Caco-2 (cell line): ENCODE data around the gene RALGAPA2. TPM values are rescaled to one million over a fixed set of nuclear protein-coding genes. Genes with fewer than 3 reads are reported as not detected.

ENCODE experiments used
- BruUV-seq: library from RNA; stranded (reverse); fragments of 400-500 nt; replicated peaks from 2 replicates; lab custom pipeline; 2021; lab: Mats Ljungman, UMichigan
- CTCF ChIA-PET: fragments of 300-600 bp; sonication (Branson Sonifier 250); formaldehyde crosslinking; loops from one replicate; lab custom pipeline; 2022; ENCODE audit warnings: antibody characterized with exemption; lab: Charles Lee
- POLR2A ChIA-PET: fragments of 300-600 bp; sonication (Branson Sonifier 250); formaldehyde crosslinking; loops from one replicate; lab custom pipeline; 2022; ENCODE audit warnings: antibody characterized with exemption; lab: Charles Lee
- DNase-seq, 2 experiments: peaks; one replicate each; pipeline versions ENCODE4 v3.0.0 to v3.0.0-alpha.2; 2020 to 2022
- H3K27me3 ChIP-seq: replicated peaks from 2 replicates; pipeline ENCODE4 v1.6.0; 2011; ENCODE audit warnings: low read length; ENCODE audit not compliant: control insufficient read depth, insufficient read depth
- H3K36me3 ChIP-seq: 2 replicates; pipeline ENCODE4 v1.5.1; 2011; ENCODE audit warnings: low read length; ENCODE audit not compliant: control insufficient read depth, insufficient read depth
- H3K4me1 ChIP-seq: fragments of 250-450 bp; sonication (Bioruptor Pico); 2 replicates; pipeline ENCODE4 v1.5.1; 2020; ENCODE audit warnings: mild to moderate bottlenecking
- H3K4me3 ChIP-seq: 2 replicates; pipeline ENCODE4 v1.5.1; 2011; ENCODE audit warnings: low read depth, mild to moderate bottlenecking, control low read depth, low read length
- H3K9me3 ChIP-seq: fragments of 250-450 bp; sonication (Bioruptor Pico); 2 replicates; pipeline ENCODE4 v1.5.1; 2020; ENCODE audit warnings: mild to moderate bottlenecking, moderate library complexity
- H3K27ac Mint-ChIP-seq: one replicate; pipeline ENCODE4 v1.8.0; 2022; ENCODE audit warnings: mixed read lengths; ENCODE audit not compliant: unreplicated experiment
- H3K27me3 Mint-ChIP-seq: one replicate; pipeline ENCODE4 v1.8.0; 2022; ENCODE audit warnings: mixed read lengths; ENCODE audit not compliant: insufficient read depth, unreplicated experiment
- H3K36me3 Mint-ChIP-seq: one replicate; pipeline ENCODE4 v1.8.0; 2022; ENCODE audit warnings: mild to moderate bottlenecking, mixed read lengths; ENCODE audit not compliant: insufficient read depth, unreplicated experiment
- H3K4me1 Mint-ChIP-seq: one replicate; pipeline ENCODE4 v1.8.0; 2022; ENCODE audit warnings: low read depth, mixed read lengths; ENCODE audit not compliant: unreplicated experiment
- H3K4me3 Mint-ChIP-seq: one replicate; pipeline ENCODE4 v1.8.0; 2022; ENCODE audit warnings: mild to moderate bottlenecking, moderate library complexity, mixed read lengths; ENCODE audit not compliant: unreplicated experiment
- H3K9me3 Mint-ChIP-seq: one replicate; pipeline ENCODE4 v1.8.0; 2022; ENCODE audit warnings: mixed read lengths; ENCODE audit not compliant: unreplicated experiment
- intact Hi-C: fragments of 100-400 bp; cut with micrococcal nuclease; formaldehyde crosslinking; loops from one replicate; pipeline ENCODE4 v1.10.0; 2022; ENCODE audit not compliant: unreplicated experiment
- total RNA-seq: library from RNA; stranded (reverse); gene quantifications from 2 replicates; pipeline ENCODE4 v1.2.3, GENCODE V29; 2022
- TF ChIP-seq, protein P1 (sequence below), 2 experiments: fragments of 200-600 bp in 1 of 2; IDR thresholded peaks; 1 replicate in 1 of 2; 2 replicates in 1 of 2; pipeline versions ENCODE4 v1.5.1 to v1.8.0; 2011 to 2022; ENCODE audit warnings: antibody characterized with exemption in 1 of 2, control low read depth in 1 of 2, inconsistent platforms in 1 of 2, low read depth in 1 of 2, low read length in 1 of 2, mild to moderate bottlenecking in 1 of 2, moderate library complexity in 1 of 2; ENCODE audit not compliant: insufficient read depth in 1 of 2, severe bottlenecking in 1 of 2, unreplicated experiment in 1 of 2

Gene RALGAPA2
- total RNA-seq, 1 experiment from 2014 or later = 17.3 TPM

DNA sequence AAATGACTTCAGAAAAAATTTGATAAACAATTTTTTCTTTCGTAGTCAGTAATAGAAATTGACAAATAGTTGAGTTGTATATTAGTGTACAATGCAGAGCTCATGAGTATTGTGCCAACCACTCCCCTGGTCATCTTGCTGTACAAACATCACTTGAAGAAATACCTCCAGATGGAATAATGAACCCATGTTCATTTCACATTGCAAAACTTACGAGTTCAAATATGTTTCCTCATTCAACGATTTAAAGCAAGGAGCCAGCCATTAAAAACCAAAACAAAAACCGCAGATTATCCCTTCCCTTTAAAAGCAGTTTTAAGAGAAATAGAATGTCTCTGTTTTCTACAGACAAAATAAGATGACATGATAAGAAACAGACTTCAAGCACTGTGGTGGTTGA, 62.5 kb downstream of the RALGAPA2 start:
- H3K27me3 Mint-ChIP-seq = no peaks in the 10 kb centered on the region
- H3K4me3 Mint-ChIP-seq = no peak overlapping the region
- no peak overlapping the region for H3K27ac Mint-ChIP-seq
- no peaks in the 10 kb centered on the region for H3K9me3 ChIP-seq
- H3K4me3 ChIP-seq = no peak overlapping the region
- H3K4me1 ChIP-seq = no peaks in the 10 kb centered on the region
- intact Hi-C loops = no loop called here
- H3K4me1 Mint-ChIP-seq = no peaks in the 10 kb centered on the region
- no peaks in the 10 kb centered on the region for H3K36me3 Mint-ChIP-seq
- CTCF ChIA-PET = no interaction called here
- H3K27me3 ChIP-seq = no peaks in the 10 kb centered on the region
- BruUV-seq = no TSS peak
- DNase-seq = no peak
- TF ChIP-seq, protein P1, sequence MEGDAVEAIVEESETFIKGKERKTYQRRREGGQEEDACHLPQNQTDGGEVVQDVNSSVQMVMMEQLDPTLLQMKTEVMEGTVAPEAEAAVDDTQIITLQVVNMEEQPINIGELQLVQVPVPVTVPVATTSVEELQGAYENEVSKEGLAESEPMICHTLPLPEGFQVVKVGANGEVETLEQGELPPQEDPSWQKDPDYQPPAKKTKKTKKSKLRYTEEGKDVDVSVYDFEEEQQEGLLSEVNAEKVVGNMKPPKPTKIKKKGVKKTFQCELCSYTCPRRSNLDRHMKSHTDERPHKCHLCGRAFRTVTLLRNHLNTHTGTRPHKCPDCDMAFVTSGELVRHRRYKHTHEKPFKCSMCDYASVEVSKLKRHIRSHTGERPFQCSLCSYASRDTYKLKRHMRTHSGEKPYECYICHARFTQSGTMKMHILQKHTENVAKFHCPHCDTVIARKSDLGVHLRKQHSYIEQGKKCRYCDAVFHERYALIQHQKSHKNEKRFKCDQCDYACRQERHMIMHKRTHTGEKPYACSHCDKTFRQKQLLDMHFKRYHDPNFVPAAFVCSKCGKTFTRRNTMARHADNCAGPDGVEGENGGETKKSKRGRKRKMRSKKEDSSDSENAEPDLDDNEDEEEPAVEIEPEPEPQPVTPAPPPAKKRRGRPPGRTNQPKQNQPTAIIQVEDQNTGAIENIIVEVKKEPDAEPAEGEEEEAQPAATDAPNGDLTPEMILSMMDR (IDR thresholded peaks at IDR 0.05; ENCODE audit: insufficient read depth in 1 of 2, low read depth in 1 of 2, low read length in 1 of 2, severe bottlenecking in 1 of 2, unreplicated experiment in 1 of 2) = no peak
- POLR2A ChIA-PET = no interaction called here
- no peaks in the 10 kb centered on the region for H3K9me3 Mint-ChIP-seq
- no peaks in the 10 kb centered on the region for H3K36me3 ChIP-seq

DNA sequence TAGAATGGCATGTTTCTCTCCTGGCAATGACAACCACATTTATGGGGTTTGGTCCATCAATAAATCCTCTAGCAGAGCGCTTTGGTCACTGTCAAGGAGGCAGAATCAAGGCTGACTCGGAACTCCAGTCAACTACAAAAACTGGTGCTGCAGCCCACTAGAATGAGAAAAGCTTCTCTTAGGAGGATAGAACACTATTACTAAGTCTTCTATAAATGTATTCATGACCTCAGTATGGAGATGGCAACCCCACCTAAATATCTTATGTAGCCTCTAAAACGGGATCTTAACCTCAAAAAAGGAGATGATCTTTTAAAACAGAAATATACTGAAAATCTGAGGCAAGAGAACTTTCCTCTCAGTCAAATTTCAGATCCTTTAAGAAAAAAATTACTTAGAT, 68.5 kb downstream of the RALGAPA2 start:
- no peak for DNase-seq
- Histone ChIP-seq H3K4me3 (no peak overlapping the region), H3K9me3 (no peaks in the 10 kb centered on the region), H3K36me3 (no peaks in the 10 kb centered on the region), H3K4me1 (no peaks in the 10 kb centered on the region), H3K27me3 (no peaks in the 10 kb centered on the region)
- Mint-ChIP-seq H3K27me3 (no peaks in the 10 kb centered on the region), H3K9me3 (no peaks in the 10 kb centered on the region), H3K27ac (no peak overlapping the region), H3K4me1 (no peaks in the 10 kb centered on the region), H3K4me3 (no peak overlapping the region), H3K36me3 (peaks cover 6% of the 10 kb centered on the region)
- CTCF ChIA-PET = no interaction called here
- POLR2A ChIA-PET = no interaction called here
- TF ChIP-seq, protein P1 (IDR thresholded peaks at IDR 0.05; ENCODE audit: insufficient read depth in 1 of 2, low read depth in 1 of 2, low read length in 1 of 2, severe bottlenecking in 1 of 2, unreplicated experiment in 1 of 2) = no peak
- BruUV-seq = no TSS peak
- intact Hi-C loops = no loop called here

GRCh38 chr20:20641783-20642182, 70.7 kb downstream of the RALGAPA2 start:
- Histone ChIP-seq H3K9me3 (no peaks in the 10 kb centered on the region), H3K4me1 (no peaks in the 10 kb centered on the region), H3K27me3 (no peaks in the 10 kb centered on the region), H3K4me3 (no peak overlapping the region), H3K36me3 (no peaks in the 10 kb centered on the region)
- DNase-seq = no peak
- Mint-ChIP-seq H3K4me3 (no peak overlapping the region), H3K4me1 (no peaks in the 10 kb centered on the region), H3K36me3 (peaks cover 6% of the 10 kb centered on the region), H3K27me3 (no peaks in the 10 kb centered on the region), H3K27ac (no peak overlapping the region), H3K9me3 (no peaks in the 10 kb centered on the region)
- ChIA-PET CTCF (no interaction called here), POLR2A (no interaction called here)
- TF ChIP-seq, protein P1 (IDR thresholded peaks at IDR 0.05; ENCODE audit: insufficient read depth in 1 of 2, low read depth in 1 of 2, low read length in 1 of 2, severe bottlenecking in 1 of 2, unreplicated experiment in 1 of 2) = no peak
- intact Hi-C loops = no loop called here
- BruUV-seq = no TSS peak
